ENCODE data around the gene CNTLN. TPM values are rescaled to one million over a fixed set of nuclear protein-coding genes. Genes with fewer than 3 reads are reported as not detected.
"Not testable (repeated sequence)": the region's sequence is repeated elsewhere in the genome, so short reads cannot be mapped to it uniquely, and the experiment has no call there.

The CNTLN gene
- total RNA-seq, 1 experiment from 2014 or later: 6.7 TPM

DNA sequence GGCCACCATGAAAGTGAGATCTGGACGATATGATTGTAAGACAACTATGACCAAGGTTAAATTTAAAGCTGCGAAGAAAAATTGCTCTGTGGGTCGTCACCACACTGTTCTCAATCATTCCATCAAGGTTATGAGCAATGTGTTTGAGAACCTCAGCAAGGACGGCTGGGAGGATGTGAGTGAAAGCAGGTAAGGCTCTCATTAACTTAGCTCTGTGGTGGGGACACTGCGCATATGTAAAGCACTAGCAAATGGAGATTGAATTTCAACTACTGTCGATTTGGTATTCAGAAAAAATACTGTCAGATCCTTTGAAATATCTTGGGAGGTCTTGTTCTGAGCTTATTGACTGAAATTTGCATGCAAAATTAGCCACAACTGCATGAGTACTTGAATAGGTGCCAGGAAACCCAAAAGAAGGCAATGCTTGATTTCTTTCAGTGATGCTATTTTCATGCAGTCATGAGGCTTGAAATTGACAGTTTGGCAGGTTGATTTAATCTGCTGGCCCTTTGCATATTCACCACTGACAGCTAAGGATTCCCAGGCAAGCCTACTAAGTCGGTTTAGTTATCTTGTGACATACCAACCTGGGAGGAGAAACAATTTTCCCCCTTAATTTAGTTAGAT is 260.2 kb downstream of the CNTLN start:
- BruUV-seq (replicated peaks): no TSS peak
- no peak overlapping the region for H3K4me3 Mint-ChIP-seq (ENCODE audit: unreplicated experiment)
- H3K27me3 Mint-ChIP-seq (ENCODE audit: insufficient read depth, unreplicated experiment): no peaks in the 10 kb centered on the region
- POLR2A ChIA-PET: no interaction called here
- DNase-seq (ENCODE audit: unreplicated experiment): no peak
- H3K36me3 Mint-ChIP-seq (ENCODE audit: insufficient read depth, unreplicated experiment): no peaks in the 10 kb centered on the region
- H3K27ac Mint-ChIP-seq (ENCODE audit: low read depth, unreplicated experiment): no peak overlapping the region
- H3K9me3 Mint-ChIP-seq (ENCODE audit: unreplicated experiment): no peaks in the 10 kb centered on the region
- intact Hi-C loops (cut with micrococcal nuclease): no loop called here
- TF ChIP-seq, protein P1, sequence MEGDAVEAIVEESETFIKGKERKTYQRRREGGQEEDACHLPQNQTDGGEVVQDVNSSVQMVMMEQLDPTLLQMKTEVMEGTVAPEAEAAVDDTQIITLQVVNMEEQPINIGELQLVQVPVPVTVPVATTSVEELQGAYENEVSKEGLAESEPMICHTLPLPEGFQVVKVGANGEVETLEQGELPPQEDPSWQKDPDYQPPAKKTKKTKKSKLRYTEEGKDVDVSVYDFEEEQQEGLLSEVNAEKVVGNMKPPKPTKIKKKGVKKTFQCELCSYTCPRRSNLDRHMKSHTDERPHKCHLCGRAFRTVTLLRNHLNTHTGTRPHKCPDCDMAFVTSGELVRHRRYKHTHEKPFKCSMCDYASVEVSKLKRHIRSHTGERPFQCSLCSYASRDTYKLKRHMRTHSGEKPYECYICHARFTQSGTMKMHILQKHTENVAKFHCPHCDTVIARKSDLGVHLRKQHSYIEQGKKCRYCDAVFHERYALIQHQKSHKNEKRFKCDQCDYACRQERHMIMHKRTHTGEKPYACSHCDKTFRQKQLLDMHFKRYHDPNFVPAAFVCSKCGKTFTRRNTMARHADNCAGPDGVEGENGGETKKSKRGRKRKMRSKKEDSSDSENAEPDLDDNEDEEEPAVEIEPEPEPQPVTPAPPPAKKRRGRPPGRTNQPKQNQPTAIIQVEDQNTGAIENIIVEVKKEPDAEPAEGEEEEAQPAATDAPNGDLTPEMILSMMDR (IDR thresholded peaks at IDR 0.05; ENCODE audit: unreplicated experiment): no peak
- no peaks in the 10 kb centered on the region for H3K4me1 Mint-ChIP-seq (ENCODE audit: insufficient read depth, unreplicated experiment)
- CTCF ChIA-PET: interaction anchor here (0.6 kb wide), 1 partner anchor 17 kb away, joined by 3 read pairs; no protein-coding TSS in a partner anchor

DNA sequence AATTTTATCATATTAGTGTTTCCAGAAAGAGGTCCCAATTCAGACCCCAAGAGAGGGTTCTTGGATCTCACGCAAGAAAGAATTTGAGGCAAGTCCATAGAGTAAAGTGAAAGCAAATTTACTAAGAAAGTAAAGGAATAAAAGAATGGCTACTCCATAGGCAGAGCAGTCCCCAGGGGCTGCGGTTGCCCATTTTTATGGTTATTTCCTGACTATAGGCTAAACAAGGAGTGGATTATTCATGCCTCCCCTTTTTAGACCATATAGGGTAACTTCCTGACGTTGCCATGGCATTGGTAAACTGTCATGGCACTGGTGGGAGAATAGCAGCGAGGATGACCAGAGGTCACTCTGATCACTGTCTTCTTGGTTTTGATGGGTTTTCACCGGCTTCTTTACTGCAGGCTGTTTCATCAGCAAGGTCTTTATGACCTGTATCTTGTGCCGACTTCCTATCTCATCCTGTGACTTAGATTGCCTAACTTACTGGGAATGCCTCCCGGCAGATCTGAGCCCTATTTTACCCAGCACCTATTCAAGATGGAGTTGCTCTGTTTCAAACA is 262.4 kb downstream of the CNTLN start:
- POLR2A ChIA-PET; H3K4me3 Mint-ChIP-seq (ENCODE audit: unreplicated experiment); intact Hi-C loops (cut with micrococcal nuclease); H3K4me1 Mint-ChIP-seq (ENCODE audit: insufficient read depth, unreplicated experiment); CTCF ChIA-PET; BruUV-seq (replicated peaks); H3K36me3 Mint-ChIP-seq (ENCODE audit: insufficient read depth, unreplicated experiment); DNase-seq (ENCODE audit: unreplicated experiment); H3K27me3 Mint-ChIP-seq (ENCODE audit: insufficient read depth, unreplicated experiment); H3K9me3 Mint-ChIP-seq (ENCODE audit: unreplicated experiment); H3K27ac Mint-ChIP-seq (ENCODE audit: low read depth, unreplicated experiment): not testable (repeated sequence)

DNA sequence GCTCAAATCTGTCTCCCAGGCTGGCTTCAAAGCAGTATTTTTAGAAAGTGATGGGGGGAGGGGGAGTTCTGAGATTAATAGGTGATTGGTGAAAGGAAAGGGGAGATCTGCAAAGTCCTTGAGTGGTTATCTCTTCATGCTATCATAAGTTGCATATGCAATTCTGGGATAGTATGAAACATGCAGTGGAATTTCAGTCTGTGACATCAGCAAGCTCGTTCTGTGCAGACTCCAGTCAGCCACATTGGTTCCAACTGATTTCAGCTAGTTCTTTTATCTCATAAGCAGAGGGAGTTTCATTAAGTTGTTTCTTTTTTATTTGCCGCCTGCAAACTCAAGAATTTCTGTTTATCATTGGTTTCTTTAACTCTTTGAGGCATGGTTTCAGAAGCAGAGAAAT is 263.5 kb downstream of the CNTLN start:
- POLR2A ChIA-PET: interaction anchor here (1.1 kb wide), 1 partner anchor 9 kb away, joined by 5 read pairs; no protein-coding TSS in a partner anchor
- Mint-ChIP-seq H3K36me3 (ENCODE audit: insufficient read depth, unreplicated experiment) (peaks cover 4% of the 10 kb centered on the region), H3K4me1 (ENCODE audit: insufficient read depth, unreplicated experiment) (no peaks in the 10 kb centered on the region), H3K27me3 (ENCODE audit: insufficient read depth, unreplicated experiment) (no peaks in the 10 kb centered on the region), H3K9me3 (ENCODE audit: unreplicated experiment) (no peaks in the 10 kb centered on the region), H3K27ac (ENCODE audit: low read depth, unreplicated experiment) (no peak overlapping the region), H3K4me3 (ENCODE audit: unreplicated experiment) (no peak overlapping the region)
- DNase-seq (ENCODE audit: unreplicated experiment): no peak
- CTCF ChIA-PET: no interaction called here
- no TSS peak for BruUV-seq (replicated peaks)
- TF ChIP-seq, protein P1 (IDR thresholded peaks at IDR 0.05; ENCODE audit: unreplicated experiment): no peak
- intact Hi-C loops (cut with micrococcal nuclease): no loop called here

DNA sequence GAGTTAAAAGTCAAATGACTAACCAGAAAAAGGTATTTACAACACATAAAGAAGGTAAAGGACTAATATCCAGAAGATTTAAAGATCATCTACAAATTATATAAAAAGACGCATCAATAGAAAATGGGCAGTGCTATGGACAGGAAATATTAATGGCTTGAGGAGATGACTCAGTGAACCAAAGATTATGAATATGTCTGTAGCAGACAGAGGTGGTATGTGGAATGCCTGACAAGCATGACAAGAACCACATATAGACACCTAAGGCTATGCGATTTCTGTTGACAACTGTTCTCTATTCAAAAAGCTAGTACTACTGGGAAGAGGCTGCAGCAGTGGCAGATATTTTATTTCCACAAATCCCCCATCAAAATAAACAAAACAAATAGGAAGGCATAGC is 267.0 kb downstream of the CNTLN start:
- no peak for DNase-seq (ENCODE audit: unreplicated experiment)
- peaks cover 4% of the 10 kb centered on the region for H3K36me3 Mint-ChIP-seq (ENCODE audit: insufficient read depth, unreplicated experiment)
- ChIA-PET CTCF (interaction anchor here (0.6 to 1.2 kb wide), 5 partner anchors 60 to 1408 kb away, joined by 3 to 4 read pairs (median 3); no protein-coding TSS in a partner anchor), POLR2A (no interaction called here)
- H3K27me3 Mint-ChIP-seq (ENCODE audit: insufficient read depth, unreplicated experiment): no peaks in the 10 kb centered on the region
- TF ChIP-seq, protein P1 (IDR thresholded peaks at IDR 0.05; ENCODE audit: unreplicated experiment): no peak
- H3K27ac Mint-ChIP-seq (ENCODE audit: low read depth, unreplicated experiment): no peak overlapping the region
- H3K9me3 Mint-ChIP-seq (ENCODE audit: unreplicated experiment): no peaks in the 10 kb centered on the region
- intact Hi-C loops (cut with micrococcal nuclease): loop anchor here (5.0 kb wide), 1 partner anchor 285 kb away; no protein-coding TSS in a partner anchor
- BruUV-seq (replicated peaks): no TSS peak
- no peaks in the 10 kb centered on the region for H3K4me1 Mint-ChIP-seq (ENCODE audit: insufficient read depth, unreplicated experiment)
- H3K4me3 Mint-ChIP-seq (ENCODE audit: unreplicated experiment): no peak overlapping the region
